PFSK-1 (cell line): Measurements from ENCODE around the gene STIM2.

ENCODE experiments used
- FOXP2 ChIP-seq: optimal IDR thresholded peaks from 2 replicates; pipeline ENCODE3; 2011; ENCODE audit warnings: borderline replicate concordance, control low read depth, inconsistent platforms; ENCODE audit not compliant: insufficient read depth; ENCODE audit errors: extremely low read length, extremely low read depth
- POLR2AphosphoS5 ChIP-seq: IDR thresholded peaks from 2 replicates; pipeline ENCODE4 v1.6.1; 2012; ENCODE audit warnings: low read depth, mild to moderate bottlenecking, control low read depth, low read length, moderate library complexity
- REST ChIP-seq, 2 experiments: IDR thresholded peaks; 2 replicates each; pipeline versions ENCODE4 v1.6.1 to v1.8.0; 2011 to 2012; ENCODE audit warnings: low read depth in 2 of 2, low read length in 2 of 2, control low read depth in 1 of 2, inconsistent platforms in 1 of 2, mild to moderate bottlenecking in 1 of 2, moderate library complexity in 1 of 2; ENCODE audit not compliant: insufficient read depth in 1 of 2
- SIN3A ChIP-seq: IDR thresholded peaks from 2 replicates; pipeline ENCODE4 v1.6.1; 2012; ENCODE audit warnings: mild to moderate bottlenecking, low read length, moderate library complexity, borderline replicate concordance; ENCODE audit not compliant: insufficient read depth
- TAF1 ChIP-seq: IDR thresholded peaks from 2 replicates; pipeline ENCODE4 v1.6.1; 2012; ENCODE audit warnings: low read length, control low read depth, borderline replicate concordance; ENCODE audit not compliant: insufficient read depth

STIM2 gene

DNA sequence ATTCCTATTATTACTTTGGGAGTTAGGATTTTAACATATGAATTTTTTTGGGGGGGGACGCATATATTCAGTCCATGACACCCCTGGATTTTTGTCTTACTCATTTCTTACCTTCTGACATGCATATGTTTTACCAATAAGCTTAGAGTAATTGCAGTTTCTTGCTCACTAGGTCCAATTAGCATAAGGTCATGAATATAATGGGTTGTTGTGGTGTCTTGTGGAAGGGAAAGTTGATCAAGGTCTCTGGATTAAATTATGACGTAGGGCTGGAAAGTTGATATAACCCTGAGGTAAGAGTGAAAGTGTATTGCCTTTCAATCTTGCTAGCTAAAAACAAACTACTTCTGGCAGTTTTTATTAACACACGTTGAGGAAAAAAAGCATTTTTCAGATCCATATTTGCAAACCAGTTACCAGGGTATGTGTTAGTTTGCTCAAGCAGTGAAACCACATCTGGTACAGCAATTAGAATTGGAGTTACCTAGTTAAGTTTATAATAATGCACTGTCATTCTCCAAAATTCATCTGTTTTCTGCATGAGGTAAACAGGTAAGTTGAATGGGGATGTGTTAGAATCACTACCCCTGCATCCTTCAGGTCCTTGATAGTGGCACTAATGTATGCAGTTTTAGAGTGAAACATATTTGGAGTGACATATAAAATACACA is 32.0 kb downstream of the STIM2 start:
- TF ChIP-seq TAF1 (no peak), POLR2AphosphoS5 (no peak), SIN3A (no peak), FOXP2 (no peak), REST (IDR thresholded peaks at IDR 0.05; ENCODE audit: insufficient read depth in 1 of 2, low read depth in 2 of 2, low read length in 2 of 2) (no peak)

GRCh38 chr4:26893491-26893890 is 32.9 kb downstream of the STIM2 start:
- TF ChIP-seq FOXP2 (no peak), POLR2AphosphoS5 (no peak), SIN3A (no peak), REST (IDR thresholded peaks at IDR 0.05; ENCODE audit: insufficient read depth in 1 of 2, low read depth in 2 of 2, low read length in 2 of 2) (no peak), TAF1 (no peak)

DNA sequence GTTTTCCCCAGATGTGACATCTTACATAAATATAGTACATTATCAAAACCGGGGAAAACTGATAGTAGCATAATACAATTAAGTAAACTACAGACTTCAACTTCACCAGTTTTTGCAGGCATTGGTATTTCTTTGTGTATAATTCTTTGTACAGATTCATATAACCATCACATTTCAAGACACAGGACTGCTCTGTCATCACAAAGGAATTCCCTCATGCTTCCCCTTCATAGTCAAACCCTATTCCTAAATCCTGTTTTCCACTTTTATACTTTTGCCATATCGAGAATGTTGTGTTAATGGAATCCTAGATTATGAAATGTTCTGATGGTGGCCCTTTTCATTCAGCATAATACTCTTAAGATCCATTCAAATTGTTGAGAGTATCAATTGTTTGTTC is 36.0 kb downstream of the STIM2 start:
- no peak for TF ChIP-seq SIN3A
- no peak for TF ChIP-seq FOXP2
- TF ChIP-seq POLR2AphosphoS5 = no peak
- no peak for TF ChIP-seq REST (IDR thresholded peaks at IDR 0.05; ENCODE audit: insufficient read depth in 1 of 2, low read depth in 2 of 2, low read length in 2 of 2)
- no peak for TF ChIP-seq TAF1

DNA sequence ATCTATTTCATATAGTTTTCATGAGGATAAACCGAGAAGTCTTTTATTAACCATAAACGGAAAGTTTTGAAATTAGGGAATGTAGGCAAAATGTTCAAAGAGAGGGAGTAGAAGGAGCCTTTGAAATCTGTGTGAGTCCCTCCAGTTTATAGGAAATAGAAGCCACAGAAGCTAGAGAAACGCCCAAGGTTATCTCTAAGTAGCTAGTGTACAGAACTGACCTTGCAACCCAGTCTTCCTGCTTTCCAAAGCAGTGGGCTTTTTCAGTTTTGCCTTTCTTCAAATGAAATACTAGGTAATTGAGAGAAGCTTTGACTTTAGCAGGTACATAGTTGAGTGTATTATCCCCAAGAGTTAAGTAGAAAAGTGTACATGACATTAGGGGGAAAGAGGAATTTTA is 39.4 kb downstream of the STIM2 start:
- TF ChIP-seq TAF1 (no peak), FOXP2 (no peak), REST (IDR thresholded peaks at IDR 0.05; ENCODE audit: insufficient read depth in 1 of 2, low read depth in 2 of 2, low read length in 2 of 2) (no peak), SIN3A (no peak), POLR2AphosphoS5 (no peak)

- TF ChIP-seq TAF1 = no peak
- TF ChIP-seq POLR2AphosphoS5 = no peak
- no peak for TF ChIP-seq FOXP2
- TF ChIP-seq SIN3A = no peak
- no peak for TF ChIP-seq REST (IDR thresholded peaks at IDR 0.05; ENCODE audit: insufficient read depth in 1 of 2, low read depth in 2 of 2, low read length in 2 of 2)
These were observed 40.1 kb downstream of the STIM2 start for GRCh38 chr4:26900765-26901164.
